ENCODE measurements around the gene TTC39C.
"Not testable (repeated sequence)": the region's sequence is repeated elsewhere in the genome, so short reads cannot be mapped to it uniquely, and the experiment has no call there.

TTC39C gene

GRCh38 chr18:24055009-24055804 lies 40.7 kb downstream of the TTC39C start:
- DNase-seq: no peak

- no peak for DNase-seq
These were observed 41.3 kb downstream of the TTC39C start for GRCh38 chr18:24055878-24056277.

- DNase-seq: no peak
These were observed 42.0 kb downstream of the TTC39C start for GRCh38 chr18:24056506-24056905.

- no peak for DNase-seq
These were observed 43.2 kb downstream of the TTC39C start for GRCh38 chr18:24057804-24058203.

- DNase-seq: not testable (repeated sequence)
These were observed 44.8 kb downstream of the TTC39C start for GRCh38 chr18:24059385-24059784.

- no peak for DNase-seq
These were observed 46.1 kb downstream of the TTC39C start for GRCh38 chr18:24060644-24061043.

GRCh38 chr18:24063121-24063731 lies 48.7 kb downstream of the TTC39C start:
- no peak for DNase-seq

- DNase-seq: no peak
These were observed 50.0 kb downstream of the TTC39C start for GRCh38 chr18:24064391-24065100.

GRCh38 chr18:24065906-24066305 lies 51.4 kb downstream of the TTC39C start:
- peak; percentile 27 for DNase-seq

GRCh38 chr18:24068945-24069693 lies 54.6 kb downstream of the TTC39C start:
- DNase-seq: no peak

GRCh38 chr18:24071029-24071428 lies 56.5 kb downstream of the TTC39C start:
- no peak for DNase-seq

- no peak for DNase-seq
These were observed 57.2 kb downstream of the TTC39C start for GRCh38 chr18:24071779-24072178.

GRCh38 chr18:24072743-24073142 lies 58.2 kb downstream of the TTC39C start:
- no peak for DNase-seq

GRCh38 chr18:24073791-24074190 lies 59.2 kb downstream of the TTC39C start:
- DNase-seq: no peak

- not testable (repeated sequence) for DNase-seq
These were observed 60.2 kb downstream of the TTC39C start for GRCh38 chr18:24074757-24075156.

- DNase-seq: peak; percentile 93
These were observed 61.4 kb downstream of the TTC39C start for GRCh38 chr18:24075767-24076597.

GRCh38 chr18:24076950-24077349 lies 62.4 kb downstream of the TTC39C start:
- DNase-seq: no peak

GRCh38 chr18:24078391-24078790 lies 63.8 kb downstream of the TTC39C start:
- no peak for DNase-seq

GRCh38 chr18:24080861-24081260 lies 66.3 kb downstream of the TTC39C start:
- DNase-seq: no peak

GRCh38 chr18:24083550-24083949 lies 69.0 kb downstream of the TTC39C start:
- DNase-seq: no peak

GRCh38 chr18:24086082-24086481 lies 71.5 kb downstream of the TTC39C start:
- DNase-seq: no peak

GRCh38 chr18:24089076-24089475 lies 74.5 kb downstream of the TTC39C start:
- DNase-seq: no peak

Data from hematopoietic multipotent progenitor cell treated with erythropoietin and hydrocortisone succinate and interleukin-3 and kit ligand, for 6 days (in vitro differentiated cells).